ENCODE results near the gene PRPS2.

GRCh38 chrX:12843668-12844279 is 52.6 kb downstream of the PRPS2 start:
- TF ChIP-seq REST (IDR thresholded peaks at IDR 0.05; ENCODE audit: low read depth) (no peak), POLR2AphosphoS5 (IDR thresholded peaks at IDR 0.05; ENCODE audit: low read depth, low read length) (no peak), CTCF (IDR thresholded peaks at IDR 0.05 in 2 of 3, conservative IDR thresholded peaks at IDR 0.05 in 1 of 3; ENCODE audit: borderline replicate concordance in 1 of 3, insufficient read depth in 1 of 3, low read depth in 2 of 3, low read length in 2 of 3) (no peak), TCF7L2 (IDR thresholded peaks at IDR 0.05; ENCODE audit: borderline replicate concordance, extremely low read depth, insufficient read depth, insufficient read length) (no peak)
